Neuronal stem cell (in vitro differentiated cells): ENCODE measurements around the gene MRPS2.

Experiments used
- DNase-seq: peaks from one replicate; pipeline ENCODE4 v3.0.0-alpha.2; 2013; ENCODE audit warnings: low spot score
- H2AFZ ChIP-seq: one replicate; pipeline ENCODE4 v1.6.1; 2013; ENCODE audit warnings: mild to moderate bottlenecking, low read length, inconsistent platforms
- H2AK5ac ChIP-seq: 2 replicates; pipeline ENCODE4 v1.6.1; 2013; ENCODE audit warnings: low read depth, mild to moderate bottlenecking, inconsistent platforms, low read length, moderate library complexity, mixed read lengths
- H2BK120ac ChIP-seq: 2 replicates; pipeline ENCODE4 v1.6.1; 2013; ENCODE audit warnings: low read depth, mild to moderate bottlenecking, inconsistent platforms, low read length, moderate library complexity, mixed read lengths
- H2BK12ac ChIP-seq: one replicate; pipeline ENCODE4 v1.6.1; 2013; ENCODE audit warnings: low read length, inconsistent platforms
- H2BK15ac ChIP-seq: 2 replicates; pipeline ENCODE4 v1.6.1; 2013; ENCODE audit warnings: mild to moderate bottlenecking, low read length, inconsistent platforms, mixed read lengths
- H2BK5ac ChIP-seq: one replicate; pipeline ENCODE4 v1.6.1; 2013; ENCODE audit warnings: inconsistent platforms, mild to moderate bottlenecking, low read length, moderate library complexity
- H3K14ac ChIP-seq: one replicate; pipeline ENCODE4 v1.6.1; 2013; ENCODE audit warnings: low read length, inconsistent platforms
- H3K18ac ChIP-seq: 2 replicates; pipeline ENCODE4 v1.6.1; 2013; ENCODE audit warnings: low read length, inconsistent platforms
- H3K23ac ChIP-seq: 2 replicates; pipeline ENCODE4 v1.6.1; 2013; ENCODE audit warnings: low read depth, mild to moderate bottlenecking, mixed read lengths, low read length, inconsistent platforms; ENCODE audit not compliant: poor library complexity
- H3K27ac ChIP-seq: replicated peaks from 3 replicates; pipeline ENCODE4 v1.5.1; 2013; ENCODE audit warnings: low read length, inconsistent platforms
- H3K27me3 ChIP-seq, 3 experiments: 2 replicates each; pipeline ENCODE4 v1.6.1; 2013; ENCODE audit warnings: low read length in 3 of 3, mild to moderate bottlenecking in 2 of 3, inconsistent platforms in 1 of 3, low read depth in 1 of 3, mixed read lengths in 1 of 3, moderate library complexity in 1 of 3; ENCODE audit not compliant: control insufficient read depth in 3 of 3, insufficient read depth in 3 of 3
- H3K36me3 ChIP-seq, 2 donors: replicated peaks in 1 of 2; 2 replicates each; pipeline ENCODE4 v1.6.1; 2013; ENCODE audit warnings: low read length in 2 of 2; ENCODE audit not compliant: control insufficient read depth in 2 of 2, insufficient read depth in 2 of 2
- H3K4ac ChIP-seq: 2 replicates; pipeline ENCODE4 v1.6.1; 2013; ENCODE audit warnings: inconsistent platforms, mild to moderate bottlenecking, low read length, moderate library complexity
- H3K4me1 ChIP-seq, 2 donors: 1 replicate in 1 of 2; 2 replicates in 1 of 2; pipeline ENCODE4 v1.6.1; 2013; ENCODE audit warnings: low read length in 2 of 2, low read depth in 1 of 2; ENCODE audit not compliant: control insufficient read depth in 2 of 2, insufficient read depth in 1 of 2
- H3K4me2 ChIP-seq: one replicate; pipeline ENCODE4 v1.6.1; 2013; ENCODE audit warnings: mild to moderate bottlenecking, low read length, inconsistent platforms; ENCODE audit not compliant: insufficient read depth, poor library complexity, severe bottlenecking
- H3K4me3 ChIP-seq, 2 donors: 2 replicates each; pipeline ENCODE4 v1.5.1; 2013; ENCODE audit warnings: low read length in 2 of 2, mild to moderate bottlenecking in 2 of 2, inconsistent platforms in 1 of 2, moderate library complexity in 1 of 2
- H3K79me1 ChIP-seq: one replicate; pipeline ENCODE4 v1.6.1; 2013; ENCODE audit warnings: low read depth, mild to moderate bottlenecking, inconsistent platforms, low read length, moderate library complexity
- H3K9ac ChIP-seq: one replicate; pipeline ENCODE4 v1.6.1; 2013; ENCODE audit warnings: mild to moderate bottlenecking, low read depth, low read length, inconsistent platforms; ENCODE audit not compliant: poor library complexity
- H3K9me3 ChIP-seq, 2 donors: replicated peaks in 1 of 2; 2 replicates each; pipeline versions ENCODE3 to v1.6.1; 2013; ENCODE audit warnings: low read length in 2 of 2, mild to moderate bottlenecking in 2 of 2, inconsistent platforms in 1 of 2, low read depth in 1 of 2, mixed read lengths in 1 of 2, moderate library complexity in 1 of 2; ENCODE audit not compliant: control insufficient read depth in 2 of 2, insufficient read depth in 1 of 2
- H4K8ac ChIP-seq: one replicate; pipeline ENCODE4 v1.6.1; 2013; ENCODE audit warnings: low read depth, mild to moderate bottlenecking, inconsistent platforms, low read length, moderate library complexity
- H4K91ac ChIP-seq: one replicate; pipeline ENCODE4 v1.6.1; 2013; ENCODE audit warnings: low read length, low read depth, mild to moderate bottlenecking, inconsistent platforms; ENCODE audit not compliant: poor library complexity
- WGBS, 2 donors: extraction: QIAGEN DNeasy Blood & Tissue Kit; methylation state at CpG; one replicate each; pipeline ENCODE4 v1.1.7; 2013; ENCODE audit warnings: missing lambda C conversion rate in 2 of 2, mixed read lengths in 1 of 2; ENCODE audit not compliant: insufficient read length in 2 of 2, insufficient replicate concordance in 1 of 2; ENCODE audit errors: extremely low coverage in 2 of 2; 5-methylcytosine and 5-hydroxymethylcytosine counted together

Gene MRPS2

GRCh38 chr9:135501261-135502167 is 1.0 kb downstream of the MRPS2 start:
- H3K79me1 ChIP-seq, result peaks cover 17% of the 10 kb centered on the region
- H3K4me2 ChIP-seq, result peak overlapping the region; percentile 78
- no peak overlapping the region for H2BK15ac ChIP-seq
- H3K18ac ChIP-seq, result peak overlapping the region; percentile 97
- H3K9ac ChIP-seq, result peak overlapping the region; percentile 99
- peak overlapping the region; percentile 95 for H2AK5ac ChIP-seq
- no peaks in the 10 kb centered on the region for H3K27me3 ChIP-seq
- no peak overlapping the region for H2BK120ac ChIP-seq
- H4K8ac ChIP-seq, result no peak overlapping the region
- no peak overlapping the region for H3K14ac ChIP-seq
- peaks cover 34 to 41% of the 10 kb centered on the region in 2 donors for H3K36me3 ChIP-seq
- H3K4ac ChIP-seq, result no peak overlapping the region
- no peak for DNase-seq
- peak overlapping the region; percentile 84 to 98 for H3K4me3 ChIP-seq
- no peak overlapping the region for H2BK12ac ChIP-seq
- peaks cover 13% of the 10 kb centered on the region in 2 donors for H3K4me1 ChIP-seq
- no peak overlapping the region for H4K91ac ChIP-seq
- H2BK5ac ChIP-seq, result peak overlapping the region; percentile 78
- peak overlapping the region; percentile 96 for H3K23ac ChIP-seq
- WGBS, 2 donors, result no CpG with 5 or more reads among the region's 38 CpGs
- H2AFZ ChIP-seq, result peak overlapping the region; percentile 98
- no peaks in the 10 kb centered on the region for H3K9me3 ChIP-seq
- H3K27ac ChIP-seq, result no peak overlapping the region

DNA sequence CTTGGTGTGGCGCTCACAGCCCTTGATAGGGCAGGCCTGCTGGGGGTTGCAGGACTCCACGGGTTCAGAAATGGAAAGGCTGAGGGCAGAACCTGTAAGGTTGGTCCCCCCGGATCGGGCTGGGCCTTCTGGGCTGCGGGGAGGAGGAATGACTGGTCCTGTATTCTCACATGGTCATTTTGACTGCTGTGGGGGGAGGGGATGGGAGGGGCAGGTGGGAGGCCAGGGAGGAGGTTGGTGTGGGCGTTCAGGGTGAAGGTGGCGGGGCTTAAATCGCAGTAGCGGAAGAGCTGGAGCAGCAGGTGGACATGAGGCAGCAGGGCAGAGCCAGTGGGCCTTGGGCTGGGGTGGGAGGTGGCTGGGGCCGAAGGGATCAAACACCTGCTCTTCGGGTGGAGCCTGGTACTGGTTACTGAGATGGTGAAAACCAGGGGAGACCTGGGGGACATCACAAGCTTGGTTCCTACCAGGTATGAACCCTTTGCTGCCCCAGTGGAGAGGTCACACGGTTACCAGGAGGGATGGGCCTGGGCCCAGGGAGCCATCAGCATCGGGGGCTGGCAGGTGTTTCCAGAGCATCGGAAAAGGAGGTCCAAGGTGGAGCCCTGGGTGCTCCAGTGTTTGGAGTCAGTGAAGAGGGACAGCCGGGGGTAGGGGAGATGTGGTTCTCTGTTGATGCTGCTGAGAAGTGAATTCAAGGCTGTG is 1.8 kb downstream of the MRPS2 start:
- H2BK15ac ChIP-seq, result no peak overlapping the region
- no peak overlapping the region for H3K18ac ChIP-seq
- H3K4me1 ChIP-seq, result peaks cover 17 to 18% of the 10 kb centered on the region in 2 donors
- H3K79me1 ChIP-seq, result peaks cover 18% of the 10 kb centered on the region
- no peak overlapping the region for H4K8ac ChIP-seq
- H3K27ac ChIP-seq, result no peak overlapping the region
- H2BK120ac ChIP-seq, result no peak overlapping the region
- H3K4me2 ChIP-seq, result no peak overlapping the region
- H2AFZ ChIP-seq, result no peak overlapping the region
- no peak overlapping the region for H3K14ac ChIP-seq
- H3K9ac ChIP-seq, result no peak overlapping the region
- H3K36me3 ChIP-seq, result peaks cover 34 to 41% of the 10 kb centered on the region in 2 donors
- H3K4ac ChIP-seq, result no peak overlapping the region
- WGBS, 2 donors, result no CpG with 5 or more reads among the region's 15 CpGs
- no peak overlapping the region for H4K91ac ChIP-seq
- H2BK12ac ChIP-seq, result no peak overlapping the region
- no peaks in the 10 kb centered on the region for H3K27me3 ChIP-seq
- no peak overlapping the region for H3K23ac ChIP-seq
- DNase-seq, result no peak
- no peak overlapping the region for H2BK5ac ChIP-seq
- H3K4me3 ChIP-seq, result peak overlapping the region in 1 of 2 donors; percentile 84
- H3K9me3 ChIP-seq, result no peaks in the 10 kb centered on the region
- no peak overlapping the region for H2AK5ac ChIP-seq

DNA sequence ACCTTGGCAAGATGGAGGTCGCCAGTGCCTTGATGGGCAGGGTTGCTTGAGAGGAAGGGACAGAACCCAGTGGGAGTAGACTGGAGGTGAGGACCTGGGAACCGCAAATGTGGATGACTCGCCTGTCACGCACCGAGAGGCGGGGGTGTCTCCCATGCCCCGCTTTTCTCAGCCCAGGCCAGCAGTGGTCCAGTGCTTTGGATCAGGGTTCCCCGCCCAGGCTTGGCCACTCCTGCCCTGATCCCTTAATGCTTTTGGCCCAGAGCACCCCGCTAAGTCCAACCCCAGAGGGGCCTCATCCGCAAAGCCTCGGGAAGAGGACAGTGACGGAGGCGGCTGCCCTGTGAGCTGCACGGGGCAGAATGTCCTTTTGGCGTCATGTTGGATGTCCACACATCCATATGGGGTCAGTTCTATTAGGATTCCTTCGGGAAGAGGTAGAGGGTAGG is 2.4 kb downstream of the MRPS2 start:
- no peak for DNase-seq

More for the DNA sequence above, 2.4 kb downstream of the MRPS2 start:
- Histone ChIP-seq H3K27me3 (no peaks in the 10 kb centered on the region), H3K27ac (no peak overlapping the region), H3K18ac (no peak overlapping the region), H4K8ac (no peak overlapping the region), H3K4ac (no peak overlapping the region), H3K14ac (no peak overlapping the region), H3K79me1 (peaks cover 18% of the 10 kb centered on the region), H3K4me2 (no peak overlapping the region), H3K23ac (no peak overlapping the region), H2BK120ac (no peak overlapping the region), H2BK5ac (no peak overlapping the region), H3K9me3 (no peaks in the 10 kb centered on the region), H4K91ac (no peak overlapping the region), H2BK15ac (no peak overlapping the region), H2AFZ (no peak overlapping the region), H3K36me3 (peaks cover 34 to 41% of the 10 kb centered on the region in 2 donors), H2BK12ac (no peak overlapping the region), H3K4me3 (peak overlapping the region in 1 of 2 donors; percentile 21), H3K9ac (no peak overlapping the region), H3K4me1 (peaks cover 17 to 18% of the 10 kb centered on the region in 2 donors), H2AK5ac (no peak overlapping the region)
- whole genome bisulfite sequencing, 2 donors, result no CpG with 5 or more reads among the region's 16 CpGs
